Superior temporal gyrus (tissue), 1 donor: ENCODE results near the gene FOXJ1.

Source experiments
- DNase-seq: peaks from one replicate; pipeline ENCODE4 v3.0.0-alpha.2; 2016; ENCODE audit errors: extremely low spot score

The FOXJ1 gene

DNA sequence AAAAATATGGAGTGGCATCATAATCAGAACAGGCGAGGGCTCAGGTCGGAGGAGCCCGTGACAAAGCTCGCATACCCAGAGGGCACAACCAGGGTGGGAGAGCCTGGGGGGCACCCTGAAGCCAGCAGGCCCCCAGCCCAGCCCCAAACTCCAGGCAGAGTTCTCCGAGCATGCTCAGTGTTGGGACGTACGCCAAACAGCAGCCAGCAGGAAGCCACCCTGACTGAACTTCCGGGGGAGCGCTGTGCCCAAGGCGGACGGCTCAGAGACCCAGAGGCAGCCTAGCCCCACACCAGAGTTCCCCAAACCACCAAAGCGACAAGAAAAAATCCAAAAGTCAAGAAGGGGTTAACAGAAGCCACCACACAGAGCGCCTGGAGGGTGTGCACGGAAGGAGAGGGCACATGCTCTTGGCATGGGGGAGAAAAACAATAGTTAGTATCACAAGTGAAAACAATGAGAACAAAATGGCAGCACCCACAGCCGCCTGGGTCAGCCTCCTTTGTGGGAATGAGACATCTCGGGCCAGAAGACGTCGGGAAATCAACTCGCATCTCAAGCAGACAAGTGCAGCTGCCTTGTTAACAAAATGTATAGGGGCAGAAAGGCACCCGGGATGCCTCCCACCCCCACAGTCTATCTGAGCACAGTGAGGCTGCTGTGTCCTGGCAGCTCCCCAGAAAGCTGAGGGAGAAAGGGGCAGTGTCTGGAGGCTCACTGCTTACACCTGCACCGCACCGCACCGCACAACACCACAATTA, 49.3 kb downstream of the FOXJ1 start:
- no peak for DNase-seq

DNA sequence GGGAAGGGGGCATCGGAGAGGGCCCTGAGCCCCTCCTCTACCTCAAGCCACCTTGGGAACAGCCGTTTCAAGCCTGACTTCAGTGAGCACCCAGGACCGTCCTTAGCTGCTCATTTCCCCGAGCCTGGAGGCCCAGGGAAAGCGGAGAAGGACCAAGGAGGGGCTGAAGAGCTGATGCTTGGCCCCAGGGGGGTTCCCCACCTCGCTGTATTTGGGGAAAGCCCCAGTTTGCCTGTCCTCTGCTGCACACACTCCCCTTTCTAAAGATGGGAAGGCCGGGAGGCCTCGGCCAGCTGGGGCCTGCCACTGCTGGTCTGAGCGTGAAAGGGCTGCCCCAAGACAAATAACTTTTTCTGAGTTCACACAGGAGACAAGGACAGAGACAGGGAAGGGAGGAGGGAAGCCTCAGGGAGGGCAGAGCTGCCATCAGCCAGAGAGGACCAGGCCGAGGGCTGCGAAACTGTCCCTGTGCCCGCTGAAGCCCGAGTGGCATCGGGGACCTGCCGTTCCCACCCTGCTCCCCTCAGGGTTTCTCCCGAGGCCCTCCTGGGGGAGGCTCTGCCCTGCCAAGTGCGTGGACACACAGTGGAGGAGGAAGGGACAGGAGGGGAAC, 50.4 kb downstream of the FOXJ1 start:
- DNase-seq: no peak

DNA sequence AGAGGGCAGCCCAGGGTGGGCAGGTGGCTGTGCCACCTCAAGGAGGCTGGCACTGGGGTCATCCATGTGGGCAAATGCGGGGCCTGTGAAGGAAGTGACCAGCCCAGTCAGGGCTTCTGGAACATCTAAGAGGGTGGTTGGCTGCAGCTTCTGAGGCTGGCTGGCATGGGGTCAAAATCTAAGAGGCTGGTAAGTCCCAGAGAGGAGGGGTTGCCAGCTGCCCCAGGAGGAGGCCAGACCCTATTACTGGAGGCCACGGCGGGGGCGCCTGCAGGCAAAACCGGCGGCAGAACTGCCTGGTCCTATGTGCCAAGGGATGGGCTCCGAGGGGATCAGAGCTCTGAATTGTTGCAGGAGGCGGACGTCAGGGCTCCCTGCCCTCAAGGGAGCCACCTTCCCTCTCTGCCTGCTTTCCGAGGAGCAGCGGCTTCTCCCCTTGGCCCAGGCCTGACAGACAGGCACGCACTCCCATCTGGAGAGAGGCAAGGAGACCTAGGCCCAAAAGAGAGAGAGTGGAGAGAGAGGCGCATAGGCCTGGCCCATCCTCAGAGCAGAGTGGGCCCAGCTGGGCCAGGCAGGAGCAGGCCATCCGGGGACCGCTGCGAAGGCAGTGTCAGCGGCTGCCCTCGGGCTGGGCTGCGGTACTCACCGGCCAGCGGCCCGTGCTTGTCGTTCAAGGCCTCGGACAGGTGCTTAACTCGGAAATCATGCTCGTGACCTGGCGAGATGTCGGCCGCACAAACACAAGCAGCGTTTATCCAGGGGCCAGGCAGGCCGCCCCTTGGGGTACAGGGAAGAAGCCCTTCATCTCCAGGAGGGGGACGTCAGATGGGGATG, 51.1 kb downstream of the FOXJ1 start:
- DNase-seq: no peak

DNA sequence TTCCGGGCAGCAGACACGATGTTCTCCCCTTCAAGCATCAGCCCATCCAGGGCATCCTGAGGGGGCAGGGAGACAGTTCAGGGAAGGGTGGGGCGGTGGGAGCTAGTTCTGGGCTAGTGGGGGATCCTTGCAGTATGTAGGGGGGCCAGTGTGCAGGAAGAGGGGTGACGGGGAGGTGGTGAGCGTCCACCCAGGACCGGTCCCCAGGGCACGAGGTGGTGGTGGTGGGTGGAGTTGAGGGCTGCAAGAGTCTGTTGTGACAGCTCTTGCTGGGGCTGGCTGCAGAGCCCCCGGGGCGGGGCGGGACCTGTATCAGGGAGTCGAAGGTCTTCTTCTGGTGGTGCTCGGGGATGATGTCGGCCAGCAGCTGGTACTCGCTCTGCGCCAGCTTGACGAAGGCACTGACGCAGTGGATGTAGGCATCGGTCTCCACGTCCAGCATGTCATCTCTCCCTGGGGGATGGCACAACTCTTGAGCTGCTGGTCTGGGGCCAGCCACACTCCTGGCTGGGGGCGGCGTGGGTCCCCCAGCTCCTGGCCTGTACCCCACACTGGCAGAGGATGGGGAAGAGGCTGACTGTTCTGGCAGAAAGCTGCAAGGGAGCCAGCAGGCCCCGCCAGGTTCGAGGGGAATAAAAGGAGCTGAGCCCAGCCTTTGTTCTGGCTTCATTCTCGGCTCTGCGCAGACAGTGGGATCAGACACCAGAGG, 52.0 kb downstream of the FOXJ1 start:
- no peak for DNase-seq

DNA sequence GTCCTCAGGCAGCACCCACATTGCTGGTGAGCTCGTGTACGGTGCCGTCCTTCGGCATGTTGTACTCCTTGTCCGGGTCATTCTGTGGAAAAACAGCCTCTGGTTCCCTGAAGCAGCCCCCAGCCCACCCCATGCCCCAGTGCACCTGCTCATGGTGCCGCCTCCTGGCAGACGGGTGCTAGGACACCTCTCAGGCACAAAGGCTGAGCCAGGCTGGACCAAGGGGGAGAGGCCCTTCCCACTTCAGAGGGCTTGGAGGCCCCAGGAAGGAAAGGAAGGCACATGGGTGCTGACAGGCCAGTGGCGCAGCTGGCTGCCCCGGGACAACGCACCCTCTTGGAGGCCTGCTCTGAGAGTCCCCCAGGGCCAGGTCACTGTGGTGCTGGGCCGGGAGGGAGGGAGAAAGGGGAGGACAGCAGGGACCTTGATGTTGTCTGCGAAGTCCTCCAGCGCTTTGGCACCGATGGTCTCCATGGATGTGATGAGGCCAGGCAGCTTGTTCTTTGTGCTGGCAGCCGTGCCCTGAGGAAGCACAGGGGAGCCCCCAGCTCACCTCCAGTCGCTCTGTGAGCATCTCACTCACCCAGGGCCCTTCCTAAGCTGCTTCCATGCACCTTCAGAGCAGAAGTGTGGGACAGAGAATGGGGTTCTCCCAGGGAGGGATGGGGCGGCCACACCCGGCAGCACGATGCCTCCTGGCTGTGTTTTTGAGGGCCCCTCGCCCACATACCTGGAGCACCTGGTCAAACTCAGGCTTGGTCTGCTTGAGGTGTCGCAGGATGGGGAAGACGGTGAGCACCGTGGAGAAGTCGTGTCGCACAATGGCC, 52.8 kb downstream of the FOXJ1 start:
- no peak for DNase-seq

DNA sequence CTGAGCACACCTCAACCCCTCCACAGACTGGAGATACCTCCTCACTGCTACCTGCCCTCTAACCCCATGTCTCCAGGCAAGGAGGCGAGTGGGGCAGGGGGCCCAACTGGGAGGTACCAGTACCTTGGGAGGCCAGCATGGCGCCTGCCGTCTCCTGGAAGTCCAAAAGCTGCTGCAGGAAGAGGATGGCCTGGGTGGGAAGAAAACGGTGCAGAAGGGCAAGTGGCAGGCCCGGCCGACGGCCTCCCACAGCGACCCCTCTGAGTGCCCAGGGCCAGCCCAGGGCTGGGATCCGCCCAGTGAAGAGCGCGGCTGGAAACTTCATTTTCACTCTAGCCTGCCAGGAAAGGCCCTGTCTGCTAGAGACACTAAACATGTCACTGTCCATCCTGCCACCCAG, 53.5 kb downstream of the FOXJ1 start:
- no peak for DNase-seq

DNA sequence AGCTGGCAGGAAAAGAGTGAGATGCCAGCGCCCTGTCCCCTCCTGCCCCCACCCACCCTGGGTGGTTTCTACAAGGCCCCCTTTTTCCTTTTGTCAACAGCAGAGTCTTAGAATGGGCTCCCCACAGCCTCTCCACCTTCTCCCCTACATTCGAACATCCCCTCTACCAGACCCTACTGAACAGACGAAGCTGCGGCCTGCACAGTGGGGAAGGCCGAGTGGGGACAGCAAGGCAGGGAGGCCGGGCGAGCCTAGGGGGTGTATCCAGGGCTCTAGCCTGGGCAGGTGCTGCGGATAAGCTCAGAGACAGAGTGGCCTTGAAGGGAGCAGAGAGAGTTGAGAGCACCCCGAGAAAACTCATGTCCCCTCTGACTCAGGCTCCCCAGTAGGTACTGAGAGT, 54.7 kb downstream of the FOXJ1 start:
- DNase-seq: no peak
